ENCODE data around the gene FAM13A.

DNA sequence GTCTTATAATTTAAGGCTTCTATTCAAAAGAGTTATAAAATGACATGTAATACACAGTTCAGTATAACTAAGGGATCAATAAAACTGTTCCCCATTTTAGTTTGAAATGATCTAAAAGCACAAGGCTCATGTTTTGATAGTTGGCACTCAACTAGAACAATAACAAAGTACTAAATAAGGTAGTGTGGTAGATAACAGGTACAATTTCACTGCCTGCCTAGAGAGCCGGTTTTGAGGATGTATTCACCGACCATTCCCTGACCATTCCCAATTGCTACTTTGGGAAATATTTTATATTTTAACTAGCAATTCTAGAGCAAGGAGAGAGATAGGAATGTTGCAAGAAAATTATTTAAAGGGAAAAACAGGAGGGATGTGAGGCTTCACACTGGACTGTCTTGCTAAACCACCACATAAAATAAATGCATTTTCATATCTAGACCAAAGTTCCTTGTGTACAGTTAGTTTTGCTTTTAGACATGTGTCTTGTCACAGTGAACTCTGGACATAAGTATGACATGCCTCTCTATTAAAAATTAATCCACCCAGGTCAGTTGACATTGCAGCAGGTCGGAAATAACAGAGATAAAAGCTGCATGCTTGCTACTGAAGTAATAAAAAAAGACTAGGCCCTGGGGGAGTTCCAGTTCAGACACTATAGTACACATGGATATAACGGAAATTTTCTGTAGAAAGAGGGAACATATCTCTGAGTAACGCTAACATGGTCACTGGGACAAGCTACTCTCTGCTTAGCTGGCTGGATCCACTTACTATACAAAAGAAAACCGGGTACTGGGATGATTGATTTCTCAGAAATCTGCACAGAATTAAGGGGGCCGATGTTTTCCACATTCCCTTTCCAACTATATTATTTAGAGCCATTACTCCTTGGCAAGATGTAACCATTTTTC, 303.1 kb downstream of the FAM13A start:
- TF ChIP-seq, protein P1, sequence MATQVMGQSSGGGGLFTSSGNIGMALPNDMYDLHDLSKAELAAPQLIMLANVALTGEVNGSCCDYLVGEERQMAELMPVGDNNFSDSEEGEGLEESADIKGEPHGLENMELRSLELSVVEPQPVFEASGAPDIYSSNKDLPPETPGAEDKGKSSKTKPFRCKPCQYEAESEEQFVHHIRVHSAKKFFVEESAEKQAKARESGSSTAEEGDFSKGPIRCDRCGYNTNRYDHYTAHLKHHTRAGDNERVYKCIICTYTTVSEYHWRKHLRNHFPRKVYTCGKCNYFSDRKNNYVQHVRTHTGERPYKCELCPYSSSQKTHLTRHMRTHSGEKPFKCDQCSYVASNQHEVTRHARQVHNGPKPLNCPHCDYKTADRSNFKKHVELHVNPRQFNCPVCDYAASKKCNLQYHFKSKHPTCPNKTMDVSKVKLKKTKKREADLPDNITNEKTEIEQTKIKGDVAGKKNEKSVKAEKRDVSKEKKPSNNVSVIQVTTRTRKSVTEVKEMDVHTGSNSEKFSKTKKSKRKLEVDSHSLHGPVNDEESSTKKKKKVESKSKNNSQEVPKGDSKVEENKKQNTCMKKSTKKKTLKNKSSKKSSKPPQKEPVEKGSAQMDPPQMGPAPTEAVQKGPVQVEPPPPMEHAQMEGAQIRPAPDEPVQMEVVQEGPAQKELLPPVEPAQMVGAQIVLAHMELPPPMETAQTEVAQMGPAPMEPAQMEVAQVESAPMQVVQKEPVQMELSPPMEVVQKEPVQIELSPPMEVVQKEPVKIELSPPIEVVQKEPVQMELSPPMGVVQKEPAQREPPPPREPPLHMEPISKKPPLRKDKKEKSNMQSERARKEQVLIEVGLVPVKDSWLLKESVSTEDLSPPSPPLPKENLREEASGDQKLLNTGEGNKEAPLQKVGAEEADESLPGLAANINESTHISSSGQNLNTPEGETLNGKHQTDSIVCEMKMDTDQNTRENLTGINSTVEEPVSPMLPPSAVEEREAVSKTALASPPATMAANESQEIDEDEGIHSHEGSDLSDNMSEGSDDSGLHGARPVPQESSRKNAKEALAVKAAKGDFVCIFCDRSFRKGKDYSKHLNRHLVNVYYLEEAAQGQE (IDR thresholded peaks at IDR 0.05; ENCODE audit: low read depth) = no peak
- no peak for TF ChIP-seq YY1 (IDR thresholded peaks at IDR 0.05; ENCODE audit: low read depth)
